PC-9 (cell line): Measurements from ENCODE around the gene TMTC3. TPM values are rescaled to one million over a fixed set of nuclear protein-coding genes. Genes with fewer than 3 reads are reported as not detected.

ENCODE experiments used
- BruUV-seq: library from RNA; stranded (reverse); fragments of 400-500 nt; replicated peaks from 2 replicates; lab custom pipeline; 2021; lab: Mats Ljungman, UMichigan
- CTCF ChIA-PET: fragments of 300-600 bp; sonication (Branson Sonifier 250); formaldehyde crosslinking; loops from one replicate; lab custom pipeline; 2022; ENCODE audit warnings: antibody characterized with exemption; lab: Charles Lee
- POLR2A ChIA-PET: fragments of 300-600 bp; sonication (Branson Sonifier 250); formaldehyde crosslinking; loops from one replicate; lab custom pipeline; 2022; ENCODE audit warnings: antibody characterized with exemption; ENCODE audit not compliant: unreplicated experiment; lab: Charles Lee
- DNase-seq, 2 experiments: peaks; one replicate each; pipeline versions ENCODE4 v3.0.0 to v3.0.0-alpha.2; 2015 to 2022; ENCODE audit warnings: mixed read lengths in 1 of 2
- H2AFZ ChIP-seq: fragments of 200-600 bp; sonication (generic); 2 replicates; pipeline ENCODE4 v1.8.1; 2017; ENCODE audit warnings: antibody characterized with exemption
- H3F3A ChIP-seq: fragments of 200-600 bp; sonication (generic); 2 replicates; pipeline ENCODE4 v1.8.1; 2017; ENCODE audit warnings: antibody characterized with exemption, mild to moderate bottlenecking, low read depth; ENCODE audit not compliant: insufficient read depth
- H3K27ac ChIP-seq: fragments of 200-600 bp; sonication (generic); 2 replicates; pipeline ENCODE4 v1.6.1; 2016; ENCODE audit warnings: mixed run types
- H3K27me3 ChIP-seq: fragments of 200-600 bp; sonication (generic); 2 replicates; pipeline ENCODE4 v1.6.1; 2016; ENCODE audit warnings: low read depth, mixed run types; ENCODE audit not compliant: insufficient read depth
- H3K36me3 ChIP-seq: fragments of 200-600 bp; sonication (generic); 2 replicates; pipeline ENCODE4 v1.6.1; 2016; ENCODE audit warnings: low read depth, mixed run types
- H3K4me1 ChIP-seq: fragments of 200-600 bp; sonication (generic); replicated peaks from 2 replicates; pipeline ENCODE4 v1.6.1; 2016; ENCODE audit warnings: mixed run types; ENCODE audit not compliant: insufficient read depth
- H3K4me2 ChIP-seq: fragments of 200-600 bp; sonication (generic); 2 replicates; pipeline ENCODE4 v1.6.1; 2017; ENCODE audit warnings: mixed run types
- H3K4me3 ChIP-seq: fragments of 200-600 bp; sonication (generic); 2 replicates; pipeline ENCODE4 v1.6.1; 2016; ENCODE audit warnings: mixed run types
- H3K79me2 ChIP-seq: fragments of 200-600 bp; sonication (generic); 2 replicates; pipeline ENCODE4 v1.6.1; 2017; ENCODE audit warnings: low read depth, mixed run types
- H3K9me2 ChIP-seq: fragments of 200-600 bp; sonication (generic); 2 replicates; pipeline ENCODE4 v1.8.1; 2017; ENCODE audit warnings: mild to moderate bottlenecking; ENCODE audit not compliant: insufficient read depth
- H3K9me3 ChIP-seq: fragments of 200-600 bp; sonication (generic); 2 replicates; pipeline ENCODE4 v1.8.1; 2016; ENCODE audit warnings: low read depth; ENCODE audit not compliant: insufficient read depth
- H4K20me1 ChIP-seq: fragments of 200-600 bp; sonication (generic); 2 replicates; pipeline ENCODE4 v1.8.1; 2017; ENCODE audit not compliant: insufficient read depth
- CTCF ChIP-seq: fragments of 200-600 bp; sonication (generic); conservative IDR thresholded peaks from 2 replicates; pipeline ENCODE4 v1.6.1; 2017; ENCODE audit warnings: mixed run types, antibody characterized with exemption, mild to moderate bottlenecking, moderate library complexity
- EZH2 ChIP-seq: fragments of 200-600 bp; sonication (generic); IDR thresholded peaks from 2 replicates; pipeline ENCODE4 v1.8.0; 2017; ENCODE audit warnings: antibody characterized with exemption, low read depth
- intact Hi-C: fragments of 100-400 bp; cut with micrococcal nuclease; formaldehyde crosslinking; loops from one replicate; pipeline ENCODE4 v1.10.0; 2022; ENCODE audit not compliant: unreplicated experiment
- total RNA-seq: library from RNA; stranded (reverse); gene quantifications from 2 replicates; pipeline ENCODE4 v1.2.3, GENCODE V29; 2021

The TMTC3 gene
- total RNA-seq, 1 experiment from 2014 or later: 26.4 TPM

DNA sequence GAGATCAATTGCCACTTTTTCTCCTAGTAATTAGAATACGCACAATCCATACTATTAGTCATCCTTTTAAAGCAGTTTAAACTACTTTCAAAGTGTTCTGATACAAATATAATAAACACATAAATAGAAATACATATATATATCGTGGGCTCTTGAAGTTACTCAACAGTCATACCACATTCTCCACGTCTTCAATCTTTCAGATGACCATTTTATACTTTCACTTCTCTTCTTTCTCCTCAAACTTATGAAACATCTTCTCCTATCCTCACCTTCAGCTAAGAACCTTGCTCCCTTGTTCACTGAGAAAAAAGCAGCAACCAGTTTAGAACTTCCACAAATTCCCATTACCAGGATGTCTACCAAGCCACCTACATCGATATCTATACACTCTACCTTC lies 19.4 kb upstream of the TMTC3 start:
- intact Hi-C loops: no loop called here
- Histone ChIP-seq H3F3A (no peaks in the 10 kb centered on the region), H3K79me2 (no peaks in the 10 kb centered on the region), H3K4me1 (no peaks in the 10 kb centered on the region), H2AFZ (no peak overlapping the region), H3K9me3 (no peaks in the 10 kb centered on the region), H3K27ac (no peak overlapping the region), H3K9me2 (no peaks in the 10 kb centered on the region), H3K4me3 (no peak overlapping the region), H3K4me2 (no peak overlapping the region), H3K36me3 (peaks cover 1% of the 10 kb centered on the region; the same call in 1 of the 2 replicates), H3K27me3 (no peaks in the 10 kb centered on the region), H4K20me1 (no peaks in the 10 kb centered on the region)
- CTCF ChIA-PET: no interaction called here
- no peak for DNase-seq
- BruUV-seq: no TSS peak
- POLR2A ChIA-PET: interaction anchor here (0.6 kb wide), 1 partner anchor 1450 kb away, joined by 39 read pairs; no protein-coding TSS in a partner anchor
- no peak for TF ChIP-seq EZH2
- TF ChIP-seq CTCF: no peak

DNA sequence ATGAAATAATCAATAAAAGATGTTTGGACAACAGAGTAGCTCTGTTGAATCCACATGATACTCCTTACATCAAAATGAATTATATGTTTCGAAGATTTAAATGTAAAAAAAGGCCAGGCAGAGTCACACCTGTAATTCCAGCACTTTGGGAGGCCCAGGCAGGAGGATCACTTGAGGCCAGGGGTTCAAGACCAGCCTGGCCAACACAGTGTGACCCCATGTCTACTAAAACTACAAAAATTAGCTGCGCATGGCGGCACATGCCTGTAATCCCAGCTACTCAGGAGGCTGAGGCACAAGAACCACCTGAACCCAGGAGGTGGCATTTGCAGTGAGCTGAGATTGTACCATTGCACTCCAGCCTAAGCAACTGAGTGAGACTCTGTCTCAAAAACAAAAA lies 15.0 kb upstream of the TMTC3 start:
- H3K27me3 ChIP-seq: no peaks in the 10 kb centered on the region
- no peaks in the 10 kb centered on the region for H3K4me1 ChIP-seq
- BruUV-seq: no TSS peak
- no peaks in the 10 kb centered on the region for H3K9me3 ChIP-seq
- H2AFZ ChIP-seq: no peak overlapping the region
- TF ChIP-seq EZH2 (no peak), CTCF (no peak)
- intact Hi-C loops: no loop called here
- POLR2A ChIA-PET: no interaction called here
- no peak overlapping the region for H3K27ac ChIP-seq
- H4K20me1 ChIP-seq: no peaks in the 10 kb centered on the region
- no peaks in the 10 kb centered on the region for H3K79me2 ChIP-seq
- CTCF ChIA-PET: no interaction called here
- no peak overlapping the region for H3K4me3 ChIP-seq
- no peaks in the 10 kb centered on the region for H3K9me2 ChIP-seq
- H3K4me2 ChIP-seq: no peak overlapping the region
- H3F3A ChIP-seq: peaks cover 3% of the 10 kb centered on the region; the same call in 1 of the 2 replicates
- peaks cover 5% of the 10 kb centered on the region; the same call in 1 of the 2 replicates for H3K36me3 ChIP-seq
- no peak for DNase-seq

DNA sequence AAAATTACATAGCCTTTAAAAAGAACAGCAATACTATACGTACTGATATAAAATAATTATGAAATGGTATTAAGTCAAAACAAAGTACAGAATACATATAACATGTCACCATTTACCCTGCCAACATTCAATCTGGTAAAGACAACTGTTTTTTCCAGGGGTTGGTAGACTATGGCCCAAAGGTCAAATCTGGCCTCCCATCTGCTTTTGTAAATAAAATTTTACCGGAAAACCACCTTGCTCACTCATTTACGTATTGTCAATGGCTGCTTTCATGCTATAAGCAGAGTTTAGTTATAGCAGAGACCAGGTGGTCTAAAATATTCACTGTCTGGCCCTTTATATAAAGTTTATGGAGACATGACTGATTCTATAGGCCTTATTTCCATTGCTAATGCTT lies 14.3 kb upstream of the TMTC3 start:
- no TSS peak for BruUV-seq
- CTCF ChIA-PET: no interaction called here
- POLR2A ChIA-PET: interaction anchor here (0.6 kb wide), 1 partner anchor 208 kb away, joined by 3 read pairs; no protein-coding TSS in a partner anchor
- no peaks in the 10 kb centered on the region for H3K9me2 ChIP-seq
- no peaks in the 10 kb centered on the region for H3K9me3 ChIP-seq
- no peaks in the 10 kb centered on the region for H3K79me2 ChIP-seq
- H3K27me3 ChIP-seq: no peaks in the 10 kb centered on the region
- peaks cover 5% of the 10 kb centered on the region; the same call in 1 of the 2 replicates for H3K36me3 ChIP-seq
- no peaks in the 10 kb centered on the region for H4K20me1 ChIP-seq
- H3K4me2 ChIP-seq: no peak overlapping the region
- H3K27ac ChIP-seq: no peak overlapping the region
- H2AFZ ChIP-seq: no peak overlapping the region
- H3K4me1 ChIP-seq: no peaks in the 10 kb centered on the region; the same call in 1 of the 2 replicates
- TF ChIP-seq EZH2 (no peak), CTCF (no peak)
- no peak for DNase-seq
- peaks cover 3% of the 10 kb centered on the region; the same call in 1 of the 2 replicates for H3F3A ChIP-seq
- intact Hi-C loops: no loop called here
- no peak overlapping the region for H3K4me3 ChIP-seq
